CD4-positive, CD25-positive, alpha-beta regulatory T cell (primary cell): ENCODE measurements around the gene VPS13A. TPM values are rescaled to one million over a fixed set of nuclear protein-coding genes. Genes with fewer than 3 reads are reported as not detected.

Experiments used
- ATAC-seq, 2 donors: fragments of 150-1000 bp; cut with Tn5 transposase; one replicate each; pipeline ENCODE4 v1.10.0; 2021; ENCODE audit warnings: low read depth in 2 of 2, moderate number of reproducible peaks in 2 of 2, moderate library complexity in 1 of 2
- DNase-seq, 3 donors: peaks; one replicate each; pipeline versions ENCODE4 v3.0.0 to v3.0.0-alpha.2; 2012 to 2022; ENCODE audit warnings: mixed read lengths in 1 of 3
- H3K27ac ChIP-seq: one replicate; pipeline ENCODE4 v1.7.0; 2013; ENCODE audit warnings: mild to moderate bottlenecking, low read length; ENCODE audit not compliant: insufficient read depth, poor library complexity, severe bottlenecking
- H3K27me3 ChIP-seq: one replicate; pipeline ENCODE4 v1.7.0; 2013; ENCODE audit warnings: low read length; ENCODE audit not compliant: control insufficient read depth, insufficient read depth
- H3K36me3 ChIP-seq: one replicate; pipeline ENCODE4 v1.7.0; 2013; ENCODE audit warnings: mild to moderate bottlenecking, low read length, moderate library complexity; ENCODE audit not compliant: control insufficient read depth, insufficient read depth
- H3K4me1 ChIP-seq: 2 replicates; pipeline ENCODE4 v1.7.0; 2013; ENCODE audit warnings: mild to moderate bottlenecking, low read length; ENCODE audit not compliant: insufficient read depth, control insufficient read depth, poor library complexity, severe bottlenecking
- H3K4me3 ChIP-seq: one replicate; pipeline ENCODE4 v1.7.0; 2013; ENCODE audit warnings: low read depth, mild to moderate bottlenecking, low read length, moderate library complexity
- H3K9me3 ChIP-seq, 2 experiments: 1 replicate in 1 of 2; 2 replicates in 1 of 2; pipeline ENCODE4 v1.7.0; 2013; ENCODE audit warnings: low read length in 2 of 2, mild to moderate bottlenecking in 1 of 2, moderate library complexity in 1 of 2; ENCODE audit not compliant: control insufficient read depth in 2 of 2
- H3K27ac Mint-ChIP-seq, 3 donors: one replicate each; pipeline ENCODE4 v1.8.0; 2020 to 2022; ENCODE audit warnings: mild to moderate bottlenecking in 3 of 3, mixed read lengths in 3 of 3, moderate library complexity in 2 of 3
- H3K27me3 Mint-ChIP-seq: one replicate; pipeline ENCODE4 v1.8.0; 2022; ENCODE audit warnings: mild to moderate bottlenecking, mixed read lengths
- H3K36me3 Mint-ChIP-seq: one replicate; pipeline ENCODE4 v1.8.0; 2020; ENCODE audit warnings: mixed read lengths
- H3K4me1 Mint-ChIP-seq, 4 donors: one replicate each; pipeline ENCODE4 v1.8.0; 2020 to 2022; ENCODE audit warnings: mixed read lengths in 4 of 4, mild to moderate bottlenecking in 1 of 4
- H3K4me3 Mint-ChIP-seq, 4 donors: one replicate each; pipeline ENCODE4 v1.8.0; 2020 to 2022; ENCODE audit warnings: mild to moderate bottlenecking in 4 of 4, mixed read lengths in 4 of 4, moderate library complexity in 3 of 4
- H3K9me3 Mint-ChIP-seq, 7 donors: one replicate each; pipeline ENCODE4 v1.8.0; 2020 to 2022; ENCODE audit warnings: mixed read lengths in 7 of 7, mild to moderate bottlenecking in 3 of 7, moderate library complexity in 2 of 7
- polyA plus RNA-seq, 4 donors: library from polyadenylated mRNA; unstranded; fragments of 300-500 nt; fragmentation: Illumina TruSeq; gene quantifications; one replicate each; pipeline ENCODE4 v1.2.3, GENCODE V29; 2021
- total RNA-seq: library from RNA; stranded (reverse); gene quantifications from one replicate; pipeline ENCODE4 v1.2.3, GENCODE V29; 2022

Gene VPS13A
- total and polyA plus RNA-seq, 5 donors from 2014 or later = 2.5 to 53.1 (median 3.5) TPM

DNA sequence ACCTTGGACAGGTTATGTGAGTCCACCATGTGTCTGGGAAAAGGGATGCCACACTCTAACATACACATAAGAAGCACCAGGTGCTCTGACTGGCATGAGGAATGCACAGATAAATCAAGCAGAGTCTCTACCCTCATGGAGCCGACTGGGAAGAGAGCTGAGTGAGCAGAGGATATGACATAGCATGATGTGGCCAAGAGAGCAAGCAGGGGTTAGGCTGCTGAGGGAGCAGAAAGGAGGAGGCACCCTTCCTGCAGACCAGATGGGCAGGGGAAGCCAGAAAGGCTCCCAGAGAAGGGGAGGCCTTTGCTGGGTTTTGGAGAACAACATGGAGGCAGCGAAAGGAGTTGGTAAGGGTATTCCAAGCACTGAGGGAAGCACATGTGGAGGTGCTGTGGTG, 247.7 kb downstream of the VPS13A start:
- no peak for DNase-seq
- Histone ChIP-seq H3K36me3 (no peaks in the 10 kb centered on the region), H3K9me3 (no peaks in the 10 kb centered on the region), H3K27me3 (no peaks in the 10 kb centered on the region), H3K4me3 (no peak overlapping the region), H3K27ac (no peak overlapping the region), H3K4me1 (no peaks in the 10 kb centered on the region)
- Mint-ChIP-seq H3K4me1 (no peaks in the 10 kb centered on the region), H3K27me3 (no peaks in the 10 kb centered on the region), H3K27ac (no peak overlapping the region), H3K9me3 (peaks cover 0 to 3% (median 0%) of the 10 kb centered on the region in 7 donors), H3K36me3 (no peaks in the 10 kb centered on the region), H3K4me3 (no peak overlapping the region)
- no peak for ATAC-seq

DNA sequence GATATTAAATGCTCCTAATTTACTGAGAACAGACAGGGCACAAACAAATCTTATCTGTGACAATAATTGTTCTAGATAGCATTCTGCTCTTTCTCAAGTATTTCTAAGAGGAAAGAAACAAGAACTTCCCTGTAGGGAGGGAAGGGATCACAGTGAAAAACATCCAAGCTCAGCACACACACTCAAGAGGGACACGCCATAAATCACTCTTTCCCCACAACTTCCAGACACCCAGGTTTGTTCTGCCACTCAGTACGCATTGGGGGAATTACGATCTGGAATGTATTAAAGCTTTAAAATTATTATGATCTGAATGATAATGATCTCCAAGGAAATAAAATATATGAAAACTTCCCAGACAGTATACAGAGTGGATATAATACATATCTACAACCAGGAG, 249.4 kb downstream of the VPS13A start:
- peaks cover 0 to 3% (median 0%) of the 10 kb centered on the region in 7 donors for H3K9me3 Mint-ChIP-seq
- no peaks in the 10 kb centered on the region for H3K4me1 Mint-ChIP-seq
- no peak for DNase-seq
- H3K27me3 ChIP-seq = no peaks in the 10 kb centered on the region
- H3K36me3 Mint-ChIP-seq = no peaks in the 10 kb centered on the region
- no peak overlapping the region for H3K4me3 ChIP-seq
- H3K4me3 Mint-ChIP-seq = no peak overlapping the region
- H3K27me3 Mint-ChIP-seq = no peaks in the 10 kb centered on the region
- no peak overlapping the region for H3K27ac ChIP-seq
- H3K36me3 ChIP-seq = no peaks in the 10 kb centered on the region
- no peak for ATAC-seq
- no peaks in the 10 kb centered on the region for H3K9me3 ChIP-seq
- H3K27ac Mint-ChIP-seq = no peak overlapping the region
- H3K4me1 ChIP-seq = no peaks in the 10 kb centered on the region

DNA sequence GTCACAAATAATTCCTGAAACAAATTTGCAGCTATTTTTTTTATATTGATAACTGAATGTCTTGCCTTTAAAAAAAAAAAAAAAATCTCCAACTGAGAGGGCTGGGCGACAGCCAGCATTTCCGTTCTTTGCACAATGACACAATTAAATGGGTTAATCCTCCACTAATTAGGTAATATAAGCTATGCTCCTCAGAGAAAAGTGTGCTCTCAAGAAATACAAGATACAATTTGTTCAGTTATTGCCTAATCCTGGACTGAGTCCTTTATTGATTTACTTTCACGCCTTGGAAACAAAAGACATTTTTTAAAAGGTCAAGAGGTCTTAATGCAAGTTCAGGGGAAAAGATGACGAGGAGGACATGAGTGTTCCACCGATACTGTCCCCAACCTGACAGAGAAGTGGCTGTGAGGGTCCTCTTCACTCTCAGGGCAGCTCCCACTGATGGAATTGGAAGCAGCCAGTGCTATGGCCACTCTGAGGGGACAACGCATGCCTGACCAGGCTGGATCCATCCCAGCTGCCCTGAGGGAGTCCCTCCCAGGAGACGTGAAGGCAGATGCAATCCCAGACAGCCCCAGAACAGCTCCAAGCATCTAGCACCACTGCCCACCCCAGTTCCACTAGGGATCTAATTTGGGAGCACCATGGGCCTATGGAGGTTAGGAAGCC, 250.1 kb downstream of the VPS13A start:
- H3K4me1 Mint-ChIP-seq = no peaks in the 10 kb centered on the region
- no peak overlapping the region for H3K27ac Mint-ChIP-seq
- no peak overlapping the region for H3K27ac ChIP-seq
- ATAC-seq (no peak), DNase-seq (no peak)
- no peaks in the 10 kb centered on the region for H3K9me3 ChIP-seq
- no peak overlapping the region for H3K4me3 Mint-ChIP-seq
- no peaks in the 10 kb centered on the region for H3K36me3 Mint-ChIP-seq
- no peaks in the 10 kb centered on the region for H3K4me1 ChIP-seq
- no peaks in the 10 kb centered on the region for H3K36me3 ChIP-seq
- H3K27me3 Mint-ChIP-seq = no peaks in the 10 kb centered on the region
- H3K4me3 ChIP-seq = no peak overlapping the region
- peaks cover 0 to 3% (median 0%) of the 10 kb centered on the region in 7 donors for H3K9me3 Mint-ChIP-seq
- no peaks in the 10 kb centered on the region for H3K27me3 ChIP-seq

DNA sequence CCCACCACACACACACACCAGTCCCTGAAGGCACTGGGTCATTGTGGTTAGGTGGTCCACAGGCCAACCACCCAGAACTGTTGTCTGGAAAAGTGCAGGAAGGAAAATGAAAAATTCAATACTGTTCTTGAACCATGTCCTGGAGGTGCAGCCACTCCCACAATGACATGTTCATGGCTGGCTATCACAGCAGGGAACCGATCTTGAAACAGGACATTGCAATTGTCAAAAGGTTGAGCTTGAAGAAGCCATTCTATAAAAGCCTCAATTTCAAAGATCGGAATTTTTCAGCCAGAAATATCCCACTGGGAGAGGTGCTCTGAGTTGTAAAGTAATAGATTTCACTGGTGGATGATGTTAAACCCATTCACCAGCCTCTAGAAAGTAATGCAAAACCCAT, 252.6 kb downstream of the VPS13A start:
- ATAC-seq (no peak), DNase-seq (no peak)
- Mint-ChIP-seq H3K36me3 (no peaks in the 10 kb centered on the region), H3K4me1 (peaks cover 3 to 6% (median 4%) of the 10 kb centered on the region in 4 donors), H3K27me3 (no peaks in the 10 kb centered on the region), H3K27ac (no peak overlapping the region), H3K4me3 (no peak overlapping the region), H3K9me3 (no peaks in the 10 kb centered on the region)
- Histone ChIP-seq H3K9me3 (no peaks in the 10 kb centered on the region), H3K36me3 (no peaks in the 10 kb centered on the region), H3K27ac (no peak overlapping the region), H3K4me1 (no peaks in the 10 kb centered on the region), H3K27me3 (no peaks in the 10 kb centered on the region), H3K4me3 (no peak overlapping the region)

DNA sequence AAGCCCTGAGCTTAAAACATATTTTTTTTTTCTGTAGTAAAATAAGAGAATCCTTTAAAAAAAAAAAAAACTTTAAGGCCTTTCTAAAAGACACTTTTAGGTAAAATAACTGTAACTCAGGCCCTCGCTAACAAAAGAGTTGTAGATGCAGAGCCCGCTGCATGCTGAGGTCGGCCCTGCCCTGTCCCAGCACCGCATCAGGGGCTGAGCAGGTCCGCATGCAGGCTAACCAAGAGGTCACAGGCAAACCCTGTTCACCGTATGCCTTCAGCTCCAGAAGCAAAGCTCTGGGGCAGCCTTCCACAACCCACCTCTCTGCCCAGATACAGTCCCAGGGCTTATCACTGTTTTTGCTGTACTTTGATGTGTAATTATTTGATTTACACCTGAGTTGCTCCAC, 254.7 kb downstream of the VPS13A start:
- H3K36me3 Mint-ChIP-seq = no peaks in the 10 kb centered on the region
- no peak for ATAC-seq
- Histone ChIP-seq H3K36me3 (no peaks in the 10 kb centered on the region), H3K27me3 (no peaks in the 10 kb centered on the region), H3K4me3 (no peak overlapping the region), H3K4me1 (no peaks in the 10 kb centered on the region), H3K27ac (no peak overlapping the region), H3K9me3 (no peaks in the 10 kb centered on the region)
- no peaks in the 10 kb centered on the region for H3K9me3 Mint-ChIP-seq
- no peaks in the 10 kb centered on the region for H3K27me3 Mint-ChIP-seq
- H3K27ac Mint-ChIP-seq = no peak overlapping the region
- H3K4me1 Mint-ChIP-seq = peaks cover 3 to 6% (median 4%) of the 10 kb centered on the region in 4 donors
- no peak for DNase-seq
- no peak overlapping the region for H3K4me3 Mint-ChIP-seq

DNA sequence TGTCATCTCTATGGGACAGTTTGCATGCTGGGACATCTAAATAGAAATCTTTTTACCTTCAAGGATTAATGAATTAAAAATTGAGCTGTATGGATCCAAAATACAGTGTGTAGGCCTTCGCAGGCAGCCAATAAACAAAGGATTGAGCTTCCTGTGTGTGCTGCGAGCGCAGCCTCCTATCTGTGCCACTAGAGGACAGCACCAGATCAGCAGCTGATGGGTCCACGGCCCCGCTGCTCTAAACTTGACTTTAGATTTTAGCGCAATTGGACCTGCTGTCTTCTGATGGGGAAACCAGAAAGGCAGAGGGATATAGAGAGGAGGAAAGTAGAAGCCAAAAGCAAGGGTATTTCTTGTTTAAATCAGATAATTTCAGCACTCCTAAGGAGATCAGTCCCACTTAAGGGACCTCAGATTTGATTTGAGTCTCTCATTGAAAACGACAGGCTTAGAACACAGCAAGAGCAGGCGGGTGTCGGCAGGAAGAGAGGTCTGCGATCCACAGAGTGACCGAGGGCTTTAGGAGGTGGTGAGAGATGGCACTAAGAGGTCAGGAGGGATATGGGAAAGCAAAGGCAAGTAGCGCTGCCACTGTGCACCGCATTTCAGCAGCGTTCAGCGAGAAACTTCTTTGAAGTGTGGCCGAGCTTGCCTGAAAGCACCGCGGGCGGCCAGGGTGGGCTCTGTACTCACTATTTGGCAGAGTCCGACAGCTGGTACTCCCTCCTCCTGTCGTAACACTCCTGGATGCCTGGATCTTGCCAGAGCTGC, 256.5 kb downstream of the VPS13A start:
- Mint-ChIP-seq H3K27me3 (peaks cover 3% of the 10 kb centered on the region), H3K9me3 (no peaks in the 10 kb centered on the region), H3K4me3 (no peak overlapping the region), H3K36me3 (no peaks in the 10 kb centered on the region), H3K4me1 (peaks cover 3 to 6% (median 4%) of the 10 kb centered on the region in 4 donors), H3K27ac (peak overlapping the region in 2 of 3 donors; percentile 22 to 53)
- peak; percentile 78 to 80 for ATAC-seq
- DNase-seq = peak; percentile 3 to 59 (median 44)
- peaks cover 2% of the 10 kb centered on the region for H3K27me3 ChIP-seq
- no peak overlapping the region for H3K27ac ChIP-seq
- H3K4me1 ChIP-seq = no peaks in the 10 kb centered on the region
- H3K36me3 ChIP-seq = no peaks in the 10 kb centered on the region
- H3K4me3 ChIP-seq = no peak overlapping the region
- H3K9me3 ChIP-seq = no peaks in the 10 kb centered on the region

DNA sequence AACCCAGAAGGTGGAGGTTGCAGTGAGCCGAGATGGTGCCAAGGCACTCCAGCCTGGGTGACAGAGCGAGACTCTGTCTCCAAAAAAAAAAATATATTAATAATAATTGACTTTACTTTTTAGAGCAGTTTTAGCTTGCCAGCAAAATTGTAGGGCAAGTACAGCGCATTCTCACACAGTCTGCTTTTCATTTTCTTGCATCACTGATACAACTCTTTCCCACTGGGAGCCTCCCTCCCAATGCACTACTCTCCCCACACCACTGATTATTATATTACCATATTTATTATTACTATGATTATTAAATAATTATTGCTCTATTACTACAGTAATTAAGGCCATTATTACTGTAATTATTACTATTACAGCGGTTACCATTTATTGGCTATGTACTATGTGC, 257.9 kb downstream of the VPS13A start:
- Histone ChIP-seq H3K4me3 (no peak overlapping the region), H3K4me1 (no peaks in the 10 kb centered on the region), H3K27me3 (peaks cover 2% of the 10 kb centered on the region), H3K9me3 (no peaks in the 10 kb centered on the region), H3K27ac (no peak overlapping the region), H3K36me3 (no peaks in the 10 kb centered on the region)
- no peak overlapping the region for H3K27ac Mint-ChIP-seq
- H3K27me3 Mint-ChIP-seq = peaks cover 5% of the 10 kb centered on the region
- H3K4me3 Mint-ChIP-seq = no peak overlapping the region
- no peaks in the 10 kb centered on the region for H3K9me3 Mint-ChIP-seq
- ATAC-seq = no peak
- H3K36me3 Mint-ChIP-seq = no peaks in the 10 kb centered on the region
- DNase-seq = no peak
- H3K4me1 Mint-ChIP-seq = peaks cover 3 to 6% (median 4%) of the 10 kb centered on the region in 4 donors

DNA sequence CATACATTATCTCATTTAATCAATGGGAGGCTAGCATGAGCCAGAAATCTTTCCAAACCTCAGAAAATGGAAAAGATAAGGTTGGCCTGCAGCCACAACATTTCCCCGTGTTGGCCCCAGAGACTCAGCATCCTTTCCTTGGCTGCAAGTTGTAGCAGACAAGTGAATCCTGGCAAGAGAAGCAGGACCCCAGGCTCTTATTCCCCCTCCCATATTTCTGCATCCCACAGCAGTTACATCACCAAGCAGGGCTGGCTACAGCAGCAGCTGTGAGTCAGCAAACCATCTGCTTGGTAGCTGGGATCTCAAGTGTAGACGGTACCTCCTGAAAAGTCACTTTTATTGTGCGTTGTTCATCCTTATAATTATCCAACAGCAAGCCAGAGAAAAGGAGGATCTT, 258.4 kb downstream of the VPS13A start:
- peaks cover 3 to 6% (median 4%) of the 10 kb centered on the region in 4 donors for H3K4me1 Mint-ChIP-seq

More for the DNA sequence above, 258.4 kb downstream of the VPS13A start:
- no peaks in the 10 kb centered on the region for H3K36me3 ChIP-seq
- peaks cover 5% of the 10 kb centered on the region for H3K27me3 Mint-ChIP-seq
- no peak overlapping the region for H3K27ac Mint-ChIP-seq
- no peaks in the 10 kb centered on the region for H3K9me3 ChIP-seq
- no peaks in the 10 kb centered on the region for H3K36me3 Mint-ChIP-seq
- no peak for ATAC-seq
- H3K9me3 Mint-ChIP-seq = no peaks in the 10 kb centered on the region
- H3K4me1 ChIP-seq = no peaks in the 10 kb centered on the region
- no peak for DNase-seq
- H3K4me3 Mint-ChIP-seq = no peak overlapping the region
- H3K27me3 ChIP-seq = peaks cover 2% of the 10 kb centered on the region
- no peak overlapping the region for H3K4me3 ChIP-seq
- H3K27ac ChIP-seq = no peak overlapping the region
